Hematopoietic multipotent progenitor cell (in vitro differentiated cells): ENCODE measurements around the gene CTRB2. TPM values are rescaled to one million over a fixed set of nuclear protein-coding genes. Genes with fewer than 3 reads are reported as not detected.
"Not testable (repeated sequence)": the region's sequence is repeated elsewhere in the genome, so short reads cannot be mapped to it uniquely, and the experiment has no call there.

Experiments used
- DNase-seq, 3 donors: peaks; one replicate each; pipeline ENCODE4 v3.0.0-alpha.2; 2011 to 2015; ENCODE audit warnings: low read depth in 2 of 3, low spot score in 2 of 3
- total RNA-seq: library from RNA; depleted of rRNA; stranded (reverse); fragments of >200 nt; gene quantifications from one replicate; pipeline ENCODE4 v1.2.3, GENCODE V29; 2012

CTRB2 gene
- total RNA-seq, 1 donor: not detected

DNA sequence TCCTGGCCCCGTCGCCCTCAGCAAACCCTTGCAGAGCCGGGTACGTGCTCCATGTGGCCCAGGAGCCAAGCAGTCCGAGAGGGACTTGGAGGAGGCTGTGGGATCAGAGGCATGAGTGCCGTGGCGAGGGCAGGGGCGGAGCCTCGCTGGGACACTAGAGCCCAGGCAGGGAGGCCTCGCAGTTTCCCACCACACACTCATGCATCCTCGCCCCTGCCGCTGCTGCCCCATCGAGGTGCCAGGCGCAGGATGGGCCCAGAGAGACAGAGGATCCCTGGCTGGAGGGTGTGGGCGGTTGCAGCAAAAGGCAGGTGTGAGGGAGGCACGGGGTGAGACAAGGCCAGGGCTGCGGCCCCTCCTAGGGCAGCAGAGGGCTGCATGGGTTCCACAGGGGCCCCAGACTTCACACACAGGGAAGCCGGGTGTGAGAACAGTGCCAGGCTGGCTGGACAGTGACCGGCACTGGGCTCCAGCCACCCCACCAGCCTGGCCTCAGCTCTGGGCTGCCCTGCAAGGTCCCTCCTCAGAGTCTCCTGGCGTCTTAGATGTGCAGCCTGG, 36.8 kb upstream of the CTRB2 start:
- DNase-seq: no peak

GRCh38 chr16:75242436-75243078, 35.6 kb upstream of the CTRB2 start:
- DNase-seq: not testable (repeated sequence)

- no peak for DNase-seq
Measured at GRCh38 chr16:75241955-75242354, 35.0 kb upstream of the CTRB2 start.

DNA sequence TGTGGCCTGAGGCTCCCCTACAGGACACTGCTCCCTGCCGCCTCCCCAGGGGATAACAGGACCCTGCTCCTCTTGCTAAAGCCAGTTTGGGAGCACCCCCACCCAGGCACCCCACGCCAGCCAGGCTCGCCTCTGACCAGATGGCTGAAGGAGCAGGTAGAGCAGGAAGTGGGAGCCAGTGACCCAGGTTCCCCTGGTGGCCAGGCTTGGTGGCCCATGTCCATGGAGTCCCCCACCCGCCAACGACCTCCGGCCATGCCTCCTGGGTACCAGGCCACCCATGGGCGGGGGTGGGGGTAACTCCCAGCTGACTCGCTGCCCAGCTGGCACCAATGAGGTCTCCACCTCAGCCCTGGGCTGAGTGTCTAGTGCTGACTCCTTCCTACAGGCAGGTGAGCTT, 34.5 kb upstream of the CTRB2 start:
- no peak for DNase-seq

- DNase-seq: not testable (repeated sequence)
Measured at GRCh38 chr16:75240633-75241032, 33.7 kb upstream of the CTRB2 start.

- DNase-seq: no peak
Measured at GRCh38 chr16:75239542-75240122, 32.7 kb upstream of the CTRB2 start.

DNA sequence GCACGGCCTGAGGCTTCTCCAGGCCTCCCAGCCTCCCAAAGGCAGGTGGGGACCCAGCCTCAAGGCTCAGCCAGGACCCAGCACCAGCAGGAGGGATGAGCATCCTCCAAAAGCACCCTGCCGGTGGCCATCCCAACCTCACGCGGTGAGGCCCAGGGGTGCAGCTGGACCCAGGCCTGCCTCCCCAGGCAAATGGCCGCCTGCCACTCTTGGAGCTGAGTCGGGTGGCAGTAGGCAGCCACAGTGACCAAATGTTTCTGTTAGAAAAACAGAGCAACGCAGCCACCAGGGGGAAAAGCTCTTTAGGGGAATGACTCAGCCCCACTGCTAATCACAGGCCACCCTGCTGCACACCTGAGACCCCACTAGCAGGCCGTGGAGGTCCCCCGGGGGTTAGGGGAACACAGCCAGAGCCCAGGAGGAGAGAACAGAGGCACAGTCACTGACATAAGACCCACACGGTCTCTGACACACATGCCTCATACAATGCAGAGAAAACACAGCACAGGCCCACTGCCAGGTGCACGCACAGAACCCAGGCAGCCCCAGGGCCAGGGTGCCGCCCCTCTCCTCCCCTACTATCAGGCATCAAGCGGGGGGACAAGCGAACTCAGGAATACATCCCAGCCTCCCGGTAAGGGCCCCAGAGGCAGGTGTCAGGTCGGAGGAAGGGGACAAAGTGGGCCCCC, 32.0 kb upstream of the CTRB2 start:
- no peak for DNase-seq

GRCh38 chr16:75238132-75238852, 31.3 kb upstream of the CTRB2 start:
- no peak for DNase-seq

DNA sequence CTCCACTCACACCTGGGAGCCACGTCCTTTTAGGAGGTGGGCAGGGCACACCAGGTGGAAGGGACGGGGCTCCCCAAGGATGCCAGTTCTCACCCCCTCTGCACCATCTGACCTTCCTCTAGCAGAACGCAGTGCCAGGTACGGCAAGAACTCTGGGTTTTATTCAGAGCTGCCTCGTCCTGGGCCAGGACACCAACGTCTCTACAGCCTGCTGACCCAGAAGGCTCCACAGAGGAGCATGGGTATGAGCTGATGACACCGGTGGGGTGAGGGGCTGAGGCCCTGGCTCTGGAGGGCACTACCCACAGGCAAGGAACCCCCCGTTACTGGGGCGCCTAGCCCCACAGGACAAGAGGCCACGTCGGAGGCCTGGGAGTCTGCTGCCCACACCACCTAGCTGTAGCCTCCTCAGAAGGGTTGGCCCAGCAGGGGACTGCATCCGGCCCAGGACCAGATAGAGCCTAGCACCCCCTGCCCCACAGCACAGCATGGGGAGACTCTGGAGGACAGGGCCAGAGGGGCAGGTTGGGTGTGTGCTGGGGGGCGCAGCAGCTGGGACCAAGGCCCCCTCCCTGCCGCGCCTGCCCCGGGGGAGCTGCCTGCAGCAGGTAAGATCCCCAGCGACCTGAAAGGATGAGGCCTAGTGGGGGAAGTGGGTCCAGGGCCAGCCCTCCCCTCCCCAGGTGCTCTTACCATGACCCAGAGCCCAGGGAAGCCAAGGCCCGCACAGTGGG, 30.6 kb upstream of the CTRB2 start:
- no peak for DNase-seq

DNA sequence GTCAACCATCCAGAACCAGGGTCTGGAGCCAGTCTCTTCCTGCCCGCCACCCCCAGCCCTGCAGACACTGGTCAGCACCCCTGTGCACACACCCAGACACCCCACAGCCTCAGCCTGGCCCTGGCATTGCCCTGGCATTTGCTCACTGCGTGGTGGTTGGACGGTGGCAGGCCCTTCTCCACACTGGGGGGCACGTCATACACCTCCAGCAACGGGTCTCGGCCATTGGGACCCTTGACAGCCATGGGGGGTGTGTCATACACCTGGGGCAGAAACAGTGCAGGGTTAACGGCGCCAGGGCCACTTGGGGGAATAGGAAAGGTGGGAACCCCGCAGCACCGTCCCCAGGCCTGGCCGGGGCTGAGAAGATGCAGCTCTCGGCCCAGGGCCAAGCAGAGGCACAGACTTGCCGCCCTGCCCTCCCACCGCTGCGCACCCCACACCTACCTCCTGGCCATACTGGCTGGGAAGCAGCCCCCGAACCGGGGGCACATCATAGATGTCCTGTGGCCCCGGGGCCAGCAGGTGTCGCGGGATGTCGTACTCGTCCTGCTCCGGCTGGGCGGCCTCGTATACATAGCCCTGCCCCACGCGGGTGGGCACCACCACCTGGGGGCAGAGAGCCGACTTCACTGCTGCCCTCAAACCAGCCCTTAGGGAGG, 29.9 kb upstream of the CTRB2 start:
- DNase-seq: no peak

GRCh38 chr16:75236232-75236631, 29.3 kb upstream of the CTRB2 start:
- no peak for DNase-seq

DNA sequence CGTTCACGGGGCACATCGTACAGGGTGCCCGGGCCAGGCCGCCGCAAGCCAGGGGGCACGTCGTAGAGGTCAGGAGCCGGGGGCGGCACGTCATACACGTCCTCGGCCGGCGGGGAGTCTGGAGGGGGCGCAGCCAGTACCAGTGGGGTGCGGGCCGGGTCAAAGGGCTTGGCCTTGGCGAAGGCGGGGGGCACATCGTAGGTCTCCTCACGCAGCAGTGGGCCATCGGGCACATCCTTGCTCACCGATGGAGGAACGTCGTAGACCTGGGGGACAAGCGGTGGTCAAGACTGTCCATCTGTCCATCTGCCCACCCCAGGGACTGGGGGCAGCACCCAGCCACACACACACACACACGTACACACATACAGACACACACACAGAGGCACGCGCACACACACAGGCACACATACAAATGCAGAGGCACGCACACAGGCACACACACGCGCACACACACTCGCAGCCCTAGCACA, 28.8 kb upstream of the CTRB2 start:
- no peak for DNase-seq

GRCh38 chr16:75234856-75235696, 28.1 kb upstream of the CTRB2 start:
- no peak for DNase-seq

GRCh38 chr16:75233611-75233938, 26.6 kb upstream of the CTRB2 start:
- no peak for DNase-seq

DNA sequence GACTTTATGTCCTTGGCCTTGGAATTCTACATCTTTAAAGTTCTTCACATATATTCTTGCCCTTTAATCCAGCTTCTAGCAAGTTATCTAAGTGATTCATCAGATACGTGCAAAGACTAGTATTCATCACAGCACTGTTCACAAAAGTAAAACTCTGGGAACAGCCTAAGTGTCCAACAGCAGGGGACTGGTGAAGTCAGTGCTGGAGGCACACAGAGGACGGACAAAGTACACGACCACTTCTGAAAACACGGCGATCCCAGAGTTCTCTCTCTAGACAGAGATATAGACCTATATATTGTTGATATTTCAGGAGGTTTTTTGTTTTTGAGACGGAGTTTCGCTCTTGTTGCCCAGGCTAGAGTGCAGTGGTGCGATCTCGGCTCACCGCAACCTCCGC, 24.6 kb upstream of the CTRB2 start:
- no peak for DNase-seq

GRCh38 chr16:75230471-75231110, 23.6 kb upstream of the CTRB2 start:
- DNase-seq: no peak

DNA sequence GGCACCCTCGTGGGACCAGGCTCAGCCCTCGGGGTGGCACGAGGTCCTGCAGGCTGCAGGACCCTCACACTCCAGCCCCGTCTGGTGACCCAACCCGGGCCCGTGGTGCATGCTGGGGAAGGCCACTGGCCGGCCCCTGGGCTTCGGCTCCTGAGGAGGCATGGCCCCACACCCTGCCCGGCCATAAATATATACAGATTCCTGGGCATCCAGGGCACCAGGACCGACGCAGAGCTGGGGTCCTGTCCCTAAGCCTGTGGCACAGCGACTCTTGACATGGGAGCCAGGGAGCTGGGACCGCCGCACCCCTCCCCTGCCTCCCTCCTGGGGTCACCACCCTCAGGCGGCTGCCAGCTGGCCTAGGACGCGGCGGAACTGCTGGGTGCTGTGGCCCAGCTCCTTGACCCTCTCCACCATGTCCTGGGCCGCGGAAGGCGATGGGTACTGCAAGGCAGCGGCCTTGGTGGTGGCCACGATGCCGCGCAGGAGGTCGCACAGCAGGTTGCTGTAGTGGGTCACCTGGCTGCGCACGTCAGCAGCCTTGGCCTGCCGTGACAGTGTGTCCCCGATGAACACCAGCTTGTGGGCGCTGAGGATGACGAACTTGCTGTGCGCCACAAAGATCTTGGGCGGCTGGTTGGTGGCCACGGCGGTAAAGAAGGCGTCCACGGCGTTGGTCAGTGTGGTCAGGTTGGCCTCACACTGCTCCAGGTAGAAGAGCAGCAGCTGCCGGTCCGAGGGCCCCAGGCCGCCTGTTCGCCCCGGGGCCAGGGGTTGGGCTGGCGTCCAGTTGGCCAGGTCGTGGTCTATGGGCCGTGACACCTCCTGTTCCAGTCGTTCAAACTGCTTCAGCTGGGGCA, 22.4 kb upstream of the CTRB2 start:
- no peak for DNase-seq
